Mucosa of descending colon (tissue), 3 donors: ENCODE measurements around the gene MMP3. TPM values are rescaled to one million over a fixed set of nuclear protein-coding genes. Genes with fewer than 3 reads are reported as not detected.
"Not testable (repeated sequence)": the region's sequence is repeated elsewhere in the genome, so short reads cannot be mapped to it uniquely, and the experiment has no call there.

Experiments used
- ATAC-seq: fragments of 200-7000 bp; cut with Tn5 transposase; one replicate; pipeline ENCODE4 v1.9.1; 2020; ENCODE audit warnings: mild to moderate bottlenecking, moderate library complexity
- DNase-seq, 3 donors: peaks; one replicate each; pipeline ENCODE4 v3.0.0-alpha.2; 2020
- H3K36me3 ChIP-seq: fragments of 200-600 bp; one replicate; pipeline ENCODE4 v1.8.0; 2021; ENCODE audit warnings: low read depth, mild to moderate bottlenecking
- H3K4me1 ChIP-seq: fragments of 200-600 bp; one replicate; pipeline ENCODE4 v1.8.0; 2021; ENCODE audit warnings: low read depth, mild to moderate bottlenecking
- H3K4me3 ChIP-seq: fragments of 200-600 bp; one replicate; pipeline ENCODE4 v1.8.0; 2021; ENCODE audit warnings: mild to moderate bottlenecking
- H3K9me3 ChIP-seq: fragments of 200-600 bp; one replicate; pipeline ENCODE4 v1.8.0; 2021; ENCODE audit warnings: mild to moderate bottlenecking
- intact Hi-C, 2 donors: fragments of 100-400 bp; cut with DNase I in 1 of 2; cut with micrococcal nuclease in 1 of 2; formaldehyde crosslinking; loops; one replicate each; pipeline versions ENCODE4 v1.11.0 to v1.11.1; 2022; cut with DNase I, micrococcal nuclease
- total RNA-seq, 3 donors: library from RNA; stranded (reverse); fragmentation: NEBNext Ultra II Directional in 2 of 3; extraction: Animal tissue kit (Norgen Biotek cat#: 25700) in 2 of 3; gene quantifications; one replicate each; pipeline versions ENCODE4 v1.2.1 to v1.2.4, GENCODE V29; 2021 to 2023
- TF ChIP-seq, protein P1 (sequence below): fragments of 200-600 bp; IDR thresholded peaks from one replicate; pipeline ENCODE4 v1.8.0; 2022; ENCODE audit warnings: antibody characterized with exemption, mild to moderate bottlenecking
- donor health status: DM: no; HTN: no; CAD: no; lungs with moderate emphysema.
- donor health status: DM: no; HTN: no; CAD: no.
- donor health status: DM: no; HTN: yes; CAD: no.

MMP3 gene
- total RNA-seq, 3 donors from 2014 or later = 0.47 to 1.3 TPM; not detected in 1

DNA sequence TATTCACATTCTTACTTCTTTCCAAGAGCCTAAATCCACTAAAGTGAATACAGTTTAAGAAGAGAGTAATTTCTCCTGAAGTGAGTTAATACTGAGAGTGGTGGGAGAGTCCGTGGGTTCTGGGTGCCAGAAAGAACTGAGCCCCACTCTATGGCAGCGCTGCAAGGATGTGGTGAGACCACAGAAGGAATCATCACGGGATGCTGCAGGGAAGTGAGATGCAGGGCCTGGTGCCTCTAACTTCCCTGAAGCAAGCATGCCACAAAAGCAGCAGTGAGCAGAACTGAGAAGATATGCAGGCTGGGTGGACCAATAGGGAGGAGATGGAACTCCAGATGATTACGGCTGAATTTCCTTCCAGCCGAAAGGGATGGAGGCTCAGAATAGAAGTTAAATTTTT lies 36.4 kb upstream of the MMP3 start:
- Histone ChIP-seq H3K36me3 (no peaks in the 10 kb centered on the region), H3K4me3 (no peak overlapping the region), H3K4me1 (no peaks in the 10 kb centered on the region), H3K9me3 (no peaks in the 10 kb centered on the region)
- TF ChIP-seq, protein P1, sequence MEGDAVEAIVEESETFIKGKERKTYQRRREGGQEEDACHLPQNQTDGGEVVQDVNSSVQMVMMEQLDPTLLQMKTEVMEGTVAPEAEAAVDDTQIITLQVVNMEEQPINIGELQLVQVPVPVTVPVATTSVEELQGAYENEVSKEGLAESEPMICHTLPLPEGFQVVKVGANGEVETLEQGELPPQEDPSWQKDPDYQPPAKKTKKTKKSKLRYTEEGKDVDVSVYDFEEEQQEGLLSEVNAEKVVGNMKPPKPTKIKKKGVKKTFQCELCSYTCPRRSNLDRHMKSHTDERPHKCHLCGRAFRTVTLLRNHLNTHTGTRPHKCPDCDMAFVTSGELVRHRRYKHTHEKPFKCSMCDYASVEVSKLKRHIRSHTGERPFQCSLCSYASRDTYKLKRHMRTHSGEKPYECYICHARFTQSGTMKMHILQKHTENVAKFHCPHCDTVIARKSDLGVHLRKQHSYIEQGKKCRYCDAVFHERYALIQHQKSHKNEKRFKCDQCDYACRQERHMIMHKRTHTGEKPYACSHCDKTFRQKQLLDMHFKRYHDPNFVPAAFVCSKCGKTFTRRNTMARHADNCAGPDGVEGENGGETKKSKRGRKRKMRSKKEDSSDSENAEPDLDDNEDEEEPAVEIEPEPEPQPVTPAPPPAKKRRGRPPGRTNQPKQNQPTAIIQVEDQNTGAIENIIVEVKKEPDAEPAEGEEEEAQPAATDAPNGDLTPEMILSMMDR = no peak
- DNase-seq (peak in 1 of 3 donors; percentile 13), ATAC-seq (peak; percentile 36)
- intact Hi-C loops = no loop called here

DNA sequence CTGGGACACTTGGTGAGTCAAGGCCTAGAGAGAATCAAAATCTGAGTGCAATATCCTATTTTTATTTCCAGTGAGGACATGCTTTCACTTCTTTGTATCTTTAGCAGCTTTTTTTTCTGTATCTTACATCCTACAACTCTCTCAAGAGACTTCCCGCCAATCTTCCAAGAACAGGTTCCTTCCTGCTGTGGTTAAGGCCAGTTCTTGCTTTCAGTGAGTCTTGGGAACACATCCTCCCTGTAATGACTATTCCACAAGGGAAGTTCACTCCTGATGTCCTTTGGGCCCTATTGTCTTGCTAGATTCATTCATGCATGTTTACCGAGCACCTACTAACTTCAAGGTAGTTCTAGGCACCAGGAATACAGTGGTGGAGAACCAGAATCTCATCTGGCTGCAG lies 35.2 kb upstream of the MMP3 start:
- H3K4me3 ChIP-seq = no peak overlapping the region
- H3K4me1 ChIP-seq = no peaks in the 10 kb centered on the region
- no peaks in the 10 kb centered on the region for H3K9me3 ChIP-seq
- DNase-seq (no peak), ATAC-seq (no peak)
- H3K36me3 ChIP-seq = no peaks in the 10 kb centered on the region
- TF ChIP-seq, protein P1 = no peak
- intact Hi-C loops = no loop called here

DNA sequence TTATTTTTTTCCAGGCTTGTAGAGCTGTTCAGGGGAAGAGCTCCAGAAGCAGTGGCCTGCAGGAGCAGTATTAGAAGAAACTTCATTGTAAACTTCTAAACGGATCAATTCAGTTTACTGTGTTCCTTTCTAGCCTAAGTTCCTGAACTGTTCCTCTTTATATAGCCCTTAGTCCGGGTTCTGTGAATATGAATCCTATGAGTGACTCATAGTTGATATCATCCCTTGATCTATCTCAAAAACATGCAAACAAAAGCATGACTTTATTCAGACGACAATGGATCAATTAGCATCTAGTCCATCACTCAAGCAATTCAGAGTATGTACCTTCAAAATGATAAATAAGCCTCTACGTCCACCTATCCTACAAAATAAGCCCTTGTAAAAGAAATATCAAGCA lies 31.4 kb upstream of the MMP3 start, which contains the start of gene MMP12:
MMP12 (minus strand) TSS at position 131 of the 400 bp plus-strand sequence; CDS start at position 86, 45 bp downstream.
- ATAC-seq (no peak), DNase-seq (no peak)
- TF ChIP-seq, protein P1 = no peak
- intact Hi-C loops = no loop called here
- no peaks in the 10 kb centered on the region for H3K4me1 ChIP-seq
- no peak within 1 kb of the TSS for H3K4me3 ChIP-seq
- H3K36me3 ChIP-seq = no peaks in the 10 kb centered on the region
- H3K9me3 ChIP-seq = no peaks in the 10 kb centered on the region

DNA sequence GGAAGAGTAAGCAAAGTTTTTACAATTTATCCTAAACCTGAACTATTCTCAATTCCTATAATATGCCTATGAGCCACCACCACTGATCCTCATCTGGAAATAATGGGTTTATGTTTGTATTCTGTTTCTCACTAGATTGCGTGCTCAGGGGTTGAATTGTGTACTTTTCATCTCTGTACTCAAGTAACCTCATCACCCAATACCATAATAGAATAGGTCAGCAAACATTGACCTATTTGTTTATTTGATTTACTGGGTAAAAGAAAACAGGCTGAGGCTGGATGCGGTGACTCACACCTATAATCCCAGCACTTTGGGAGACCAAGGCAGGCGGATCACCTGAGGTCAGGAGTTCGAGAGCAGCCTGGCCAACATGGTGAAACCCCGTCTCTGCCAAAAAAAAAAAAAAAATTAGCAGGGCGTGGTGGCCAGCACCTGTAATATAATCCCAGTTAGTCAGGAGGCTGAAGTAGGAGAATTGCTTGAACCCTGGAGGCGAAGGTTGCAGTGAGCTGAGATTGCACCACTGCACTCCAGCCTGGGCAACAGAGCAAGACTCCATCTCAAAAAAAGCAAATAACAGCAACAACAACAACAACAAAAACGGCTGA lies 26.1 kb upstream of the MMP3 start:
- H3K4me3 ChIP-seq, ATAC-seq, H3K4me1 ChIP-seq, DNase-seq, H3K36me3 ChIP-seq, intact Hi-C loops, H3K9me3 ChIP-seq: not testable (repeated sequence)

DNA sequence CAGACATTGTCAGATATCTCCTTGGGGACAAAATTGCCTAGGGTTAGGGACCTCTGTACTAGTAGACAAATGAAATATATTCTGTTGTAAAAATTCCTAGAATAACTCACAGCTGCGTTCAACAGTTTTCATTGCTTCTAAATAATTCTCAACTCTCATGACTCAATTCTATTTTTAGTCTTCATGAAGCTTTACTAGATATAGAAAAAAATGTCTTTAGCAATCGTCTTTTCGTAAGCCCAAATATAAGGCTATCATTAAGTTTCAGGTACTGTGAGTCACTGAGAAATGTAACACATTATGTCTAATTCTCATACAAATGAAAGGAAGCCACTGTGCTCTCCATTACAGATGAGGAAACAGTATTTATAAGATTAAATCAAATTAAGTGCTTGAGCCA lies 24.9 kb upstream of the MMP3 start:
- Histone ChIP-seq H3K4me3 (no peak overlapping the region), H3K9me3 (no peaks in the 10 kb centered on the region), H3K36me3 (no peaks in the 10 kb centered on the region), H3K4me1 (no peaks in the 10 kb centered on the region)
- TF ChIP-seq, protein P1 = no peak
- no peak for ATAC-seq
- no peak for DNase-seq
- intact Hi-C loops = no loop called here

DNA sequence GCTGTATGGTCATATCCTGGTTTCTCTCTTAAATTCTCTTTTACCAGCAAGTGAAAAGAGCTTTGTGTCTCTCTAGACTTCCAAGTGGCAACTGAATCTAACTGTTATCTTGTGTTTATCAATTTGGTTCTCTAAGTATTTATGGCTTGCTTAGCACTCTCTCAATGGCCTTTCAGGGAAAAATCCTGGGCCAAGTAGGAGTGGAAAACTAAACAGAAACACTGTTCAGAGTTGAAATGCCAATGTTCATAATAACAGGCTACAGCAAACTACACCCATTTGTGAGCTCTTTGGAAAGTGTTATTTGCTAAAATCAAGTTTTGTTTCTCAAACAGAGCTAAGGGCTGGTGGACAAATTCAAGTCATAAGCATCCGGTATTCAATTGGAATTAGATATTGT lies 21.3 kb upstream of the MMP3 start:
- H3K9me3 ChIP-seq = no peaks in the 10 kb centered on the region
- intact Hi-C loops = no loop called here
- no peaks in the 10 kb centered on the region for H3K4me1 ChIP-seq
- TF ChIP-seq, protein P1 = no peak
- DNase-seq (no peak), ATAC-seq (no peak)
- H3K4me3 ChIP-seq = no peak overlapping the region
- H3K36me3 ChIP-seq = no peaks in the 10 kb centered on the region
